A549 (cell line): ENCODE results near the gene EIF4G3. TPM values are rescaled to one million over a fixed set of nuclear protein-coding genes. Genes with fewer than 3 reads are reported as not detected.

ENCODE experiments used
- ATAC-seq, 2 experiments: fragments of 200-7000 bp in 1 of 2; fragments of >200 bp in 1 of 2; cut with Nextera tagmentation in 1 of 2; cut with Tn5 transposase in 1 of 2; 3 replicates each; pipeline versions ENCODE4 v1.8.0 to v1.9.1; 2018 to 2020; ENCODE audit warnings: mild to moderate bottlenecking in 1 of 2, moderate library complexity in 1 of 2
- CTCF ChIA-PET: fragments of 300-600 bp; sonication (Branson Sonifier 250); formaldehyde crosslinking; extraction: SDS; loops from one replicate; lab custom pipeline; 2021; ENCODE audit warnings: antibody characterized with exemption, inconsistent platforms; lab: Yijun Ruan, JAX
- POLR2A ChIA-PET: fragments of 350-600 bp; formaldehyde crosslinking; extraction: SDS; loops from one replicate; lab custom pipeline; 2021; ENCODE audit warnings: antibody characterized with exemption, inconsistent platforms; lab: Yijun Ruan, JAX
- DNase-seq, 2 experiments: peaks; one replicate each; pipeline versions ENCODE4 v3.0.0 to v3.0.0-alpha.2; 2011 to 2016; ENCODE audit warnings: low read depth in 1 of 2, low spot score in 1 of 2
- FAIRE-seq: peaks from 2 replicates; lab custom pipeline; 2011; peaks lifted over from hg19 to GRCh38; lab: Jason Lieb, UNC
- H3K27ac ChIP-seq, 2 experiments: fragments of >200 bp; sonication (Bioruptor Twin); formaldehyde crosslinking; 3 replicates each; pipeline ENCODE4 v1.5.1; 2016 to 2017
- H3K4me1 ChIP-seq: fragments of >200 bp; sonication (Bioruptor Twin); formaldehyde crosslinking; 3 replicates; pipeline ENCODE4 v1.6.1; 2016
- H3K4me2 ChIP-seq: fragments of >200 bp; sonication (Bioruptor Twin); formaldehyde crosslinking; 3 replicates; pipeline ENCODE4 v1.6.1; 2016
- H3K4me3 ChIP-seq: fragments of >200 bp; sonication (Bioruptor Twin); formaldehyde crosslinking; 3 replicates; pipeline ENCODE4 v1.5.1; 2016
- H3K9me3 ChIP-seq: fragments of >200 bp; sonication (Bioruptor Twin); formaldehyde crosslinking; 3 replicates; pipeline ENCODE4 v1.6.1; 2016
- EP300 ChIP-seq, 2 experiments: fragments of >200 bp; sonication (Bioruptor Twin); formaldehyde crosslinking; IDR thresholded peaks; 2 replicates in 1 of 2; 3 replicates in 1 of 2; pipeline ENCODE4 v1.6.1; 2016 to 2017
- FOSL2 ChIP-seq, 2 experiments: fragments of 450-650 bp in 1 of 2; fragments of >200 bp in 1 of 2; sonication (Bioruptor Twin) in 1 of 2; formaldehyde crosslinking; IDR thresholded peaks; 2 replicates each; pipeline versions ENCODE4 v1.5.0 to v1.6.1; 2016 to 2020; ENCODE audit warnings: mild to moderate bottlenecking in 1 of 2, moderate library complexity in 1 of 2
- HDAC2 ChIP-seq: fragments of 200-600 bp; sonication (generic); IDR thresholded peaks from 2 replicates; pipeline ENCODE4 v1.6.1; 2016
- HEYL ChIP-seq: fragments of 250-450 bp; sonication (Bioruptor Pico); IDR thresholded peaks from 2 replicates; pipeline ENCODE4 v1.8.0; 2021; ENCODE audit warnings: mild to moderate bottlenecking, moderate library complexity
- HOXB5 ChIP-seq: fragments of 250-450 bp; sonication (Bioruptor Pico); IDR thresholded peaks from 2 replicates; pipeline ENCODE4 v1.5.0; 2020; ENCODE audit warnings: mild to moderate bottlenecking, moderate library complexity
- JUN ChIP-seq, 2 experiments: fragments of >200 bp; sonication (Bioruptor Twin); formaldehyde crosslinking; IDR thresholded peaks; 2 replicates in 1 of 2; 3 replicates in 1 of 2; pipeline ENCODE4 v1.6.1; 2016 to 2017
- MAFK ChIP-seq: fragments of 450-650 bp; IDR thresholded peaks from 2 replicates; pipeline ENCODE4 v1.6.1; 2014; ENCODE audit not compliant: partially characterized antibody
- MYC ChIP-seq: IDR thresholded peaks from 2 replicates; pipeline ENCODE4 v1.6.1; 2012; ENCODE audit warnings: mild to moderate bottlenecking, inconsistent platforms, low read length, improper control_type of control experiment, borderline replicate concordance
- NFE2L2 ChIP-seq: fragments of 150-350 bp; conservative IDR thresholded peaks from 2 replicates; pipeline ENCODE4 v1.6.1; 2014; ENCODE audit warnings: low read length
- NR3C1 ChIP-seq: fragments of >200 bp; sonication (Bioruptor Twin); formaldehyde crosslinking; IDR thresholded peaks from 3 replicates; pipeline ENCODE4 v1.6.1; 2017
- PHF8 ChIP-seq: fragments of 200-600 bp; sonication (generic); IDR thresholded peaks from 2 replicates; pipeline ENCODE4 v1.6.1; 2016; ENCODE audit warnings: low read depth, mild to moderate bottlenecking, antibody characterized with exemption, moderate library complexity, borderline replicate concordance
- RCOR1 ChIP-seq: fragments of 150-350 bp; IDR thresholded peaks from 2 replicates; pipeline ENCODE4 v1.6.1; 2014; ENCODE audit warnings: antibody characterized with exemption, low read length, low read depth
- RFX5 ChIP-seq: fragments of 450-650 bp; IDR thresholded peaks from 2 replicates; pipeline ENCODE4 v1.7.1; 2014; ENCODE audit warnings: antibody characterized with exemption, mild to moderate bottlenecking, moderate library complexity
- SMC3 ChIP-seq: fragments of >200 bp; sonication (Bioruptor Twin); formaldehyde crosslinking; IDR thresholded peaks from 3 replicates; pipeline ENCODE4 v1.6.1; 2018; ENCODE audit warnings: inconsistent platforms
- SREBF2 ChIP-seq: fragments of 450-650 bp; IDR thresholded peaks from 2 replicates; pipeline ENCODE4 v1.6.1; 2014; ENCODE audit warnings: mild to moderate bottlenecking, moderate library complexity
- TFCP2L1 ChIP-seq: fragments of 250-450 bp; sonication (Bioruptor Pico); IDR thresholded peaks from 2 replicates; pipeline ENCODE4 v1.5.0; 2021; ENCODE audit warnings: mild to moderate bottlenecking
- TP53 ChIP-seq: fragments of 250-450 bp; sonication (Bioruptor Pico); IDR thresholded peaks from 2 replicates; pipeline ENCODE4 v1.5.0; 2021; ENCODE audit warnings: mild to moderate bottlenecking, moderate library complexity
- ZFP36 ChIP-seq: fragments of 450-650 bp; IDR thresholded peaks from 2 replicates; pipeline ENCODE4 v1.6.1; 2014; ENCODE audit warnings: borderline replicate concordance; ENCODE audit not compliant: partially characterized antibody
- WGBS: methylation state at CpG from one replicate; pipeline ENCODE4 v1.1.6; 2017; ENCODE audit errors: missing lambda C conversion rate; 5-methylcytosine and 5-hydroxymethylcytosine counted together
- polyA plus RNA-seq, 4 experiments: library from polyadenylated mRNA; depleted of rRNA in 3 of 4; stranded (reverse); fragments of >200 nt; fragmentation: RNase III in 1 of 4; extraction: RNeasy Plus Mini Kit Qiagen cat#74134 plus additional on column Dnase treatment in 1 of 4; gene quantifications; 2 replicates in 3 of 4; 3 replicates in 1 of 4; pipeline ENCODE4 v1.2.3, GENCODE V29; 2011 to 2017
- TF ChIP-seq, protein P1 (sequence below): fragments of >200 bp; sonication (Bioruptor Twin); formaldehyde crosslinking; IDR thresholded peaks from 3 replicates; pipeline ENCODE4 v1.6.1; 2016
- TF ChIP-seq, protein P2 (sequence below): fragments of 250-450 bp; sonication (Bioruptor Pico); IDR thresholded peaks from 2 replicates; pipeline ENCODE4 v1.5.0; 2020; ENCODE audit warnings: low read depth, mild to moderate bottlenecking, moderate library complexity
- TF ChIP-seq, protein P3 (sequence below): fragments of 250-450 bp; sonication (Bioruptor Pico); IDR thresholded peaks from 2 replicates; pipeline ENCODE4 v1.5.0; 2021; ENCODE audit warnings: mild to moderate bottlenecking, moderate library complexity, borderline replicate concordance
- TF ChIP-seq, protein P4 (sequence below): fragments of >200 bp; sonication (Bioruptor Twin); formaldehyde crosslinking; IDR thresholded peaks from 2 replicates; pipeline ENCODE4 v1.6.1; 2016
- TF ChIP-seq, protein P5 (sequence below): fragments of 450-650 bp; IDR thresholded peaks from 2 replicates; pipeline ENCODE4 v1.6.1; 2014; ENCODE audit warnings: antibody characterized with exemption
- TF ChIP-seq, protein P6 (sequence below): IDR thresholded peaks from 2 replicates; pipeline ENCODE4 v1.6.1; 2012
- TF ChIP-seq, protein P7 (sequence below): IDR thresholded peaks from 2 replicates; pipeline ENCODE4 v1.6.1; 2012; ENCODE audit warnings: low read depth, borderline replicate concordance

Gene EIF4G3
- polyA plus RNA-seq, 2 of the 4 experiments (the other 2 are of a cell fraction), result 25.0 to 51.3 TPM

DNA sequence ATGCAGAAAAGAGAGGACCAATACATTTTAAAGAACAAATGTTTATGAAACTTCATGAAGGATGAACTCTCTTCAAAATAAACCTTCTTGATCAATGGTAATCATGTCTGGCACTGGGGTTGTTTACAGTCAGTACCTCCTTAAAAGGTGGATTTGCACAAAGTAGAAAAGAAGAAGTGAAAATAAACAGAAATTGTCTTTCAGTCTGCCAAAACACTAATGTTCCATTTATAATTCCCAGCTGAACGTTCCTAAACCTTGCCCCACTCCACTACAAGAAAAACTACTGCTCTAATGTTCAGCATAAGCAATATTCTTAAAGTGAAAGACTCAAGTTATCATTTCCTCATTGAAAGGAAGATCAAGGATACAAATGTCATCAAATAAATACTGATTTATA lies 86.2 kb downstream of the EIF4G3 start:
- ATAC-seq (no peak), FAIRE-seq (no peak), DNase-seq (no peak)
- Histone ChIP-seq H3K4me3 (peak overlapping the region; percentile 20; the same call in 1 of the 3 replicates), H3K4me1 (peaks cover 30% of the 10 kb centered on the region), H3K4me2 (peak overlapping the region; percentile 95), H3K27ac (peak overlapping the region; percentile 68 to 79), H3K9me3 (no peaks in the 10 kb centered on the region)
- ChIA-PET CTCF (interaction anchor here (0.7 to 1.3 kb wide), 2 partner anchors 105 to 394 kb away, joined by 3 read pairs; no protein-coding TSS in a partner anchor), POLR2A (no interaction called here)
- TF ChIP-seq NFE2L2 (no peak), JUN (IDR thresholded peaks at IDR 0.05) (no peak), PHF8 (no peak), RCOR1 (no peak), HEYL (CRISPR knock-in tag) (no peak), SMC3 (no peak), TFCP2L1 (CRISPR knock-in tag) (no peak), MYC (no peak)
- TF ChIP-seq, protein P1, sequence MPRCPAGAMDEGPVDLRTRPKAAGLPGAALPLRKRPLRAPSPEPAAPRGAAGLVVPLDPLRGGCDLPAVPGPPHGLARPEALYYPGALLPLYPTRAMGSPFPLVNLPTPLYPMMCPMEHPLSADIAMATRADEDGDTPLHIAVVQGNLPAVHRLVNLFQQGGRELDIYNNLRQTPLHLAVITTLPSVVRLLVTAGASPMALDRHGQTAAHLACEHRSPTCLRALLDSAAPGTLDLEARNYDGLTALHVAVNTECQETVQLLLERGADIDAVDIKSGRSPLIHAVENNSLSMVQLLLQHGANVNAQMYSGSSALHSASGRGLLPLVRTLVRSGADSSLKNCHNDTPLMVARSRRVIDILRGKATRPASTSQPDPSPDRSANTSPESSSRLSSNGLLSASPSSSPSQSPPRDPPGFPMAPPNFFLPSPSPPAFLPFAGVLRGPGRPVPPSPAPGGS, result no peak
- TF ChIP-seq, protein P2, sequence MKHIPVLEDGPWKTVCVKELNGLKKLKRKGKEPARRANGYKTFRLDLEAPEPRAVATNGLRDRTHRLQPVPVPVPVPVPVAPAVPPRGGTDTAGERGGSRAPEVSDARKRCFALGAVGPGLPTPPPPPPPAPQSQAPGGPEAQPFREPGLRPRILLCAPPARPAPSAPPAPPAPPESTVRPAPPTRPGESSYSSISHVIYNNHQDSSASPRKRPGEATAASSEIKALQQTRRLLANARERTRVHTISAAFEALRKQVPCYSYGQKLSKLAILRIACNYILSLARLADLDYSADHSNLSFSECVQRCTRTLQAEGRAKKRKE (CRISPR knock-in tag), result no peak
- TF ChIP-seq, protein P3, sequence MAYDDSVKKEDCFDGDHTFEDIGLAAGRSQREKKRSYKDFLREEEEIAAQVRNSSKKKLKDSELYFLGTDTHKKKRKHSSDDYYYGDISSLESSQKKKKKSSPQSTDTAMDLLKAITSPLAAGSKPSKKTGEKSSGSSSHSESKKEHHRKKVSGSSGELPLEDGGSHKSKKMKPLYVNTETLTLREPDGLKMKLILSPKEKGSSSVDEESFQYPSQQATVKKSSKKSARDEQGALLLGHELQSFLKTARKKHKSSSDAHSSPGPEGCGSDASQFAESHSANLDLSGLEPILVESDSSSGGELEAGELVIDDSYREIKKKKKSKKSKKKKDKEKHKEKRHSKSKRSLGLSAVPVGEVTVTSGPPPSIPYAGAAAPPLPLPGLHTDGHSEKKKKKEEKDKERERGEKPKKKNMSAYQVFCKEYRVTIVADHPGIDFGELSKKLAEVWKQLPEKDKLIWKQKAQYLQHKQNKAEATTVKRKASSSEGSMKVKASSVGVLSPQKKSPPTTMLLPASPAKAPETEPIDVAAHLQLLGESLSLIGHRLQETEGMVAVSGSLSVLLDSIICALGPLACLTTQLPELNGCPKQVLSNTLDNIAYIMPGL (CRISPR knock-in tag), result no peak
- TF ChIP-seq, protein P4, sequence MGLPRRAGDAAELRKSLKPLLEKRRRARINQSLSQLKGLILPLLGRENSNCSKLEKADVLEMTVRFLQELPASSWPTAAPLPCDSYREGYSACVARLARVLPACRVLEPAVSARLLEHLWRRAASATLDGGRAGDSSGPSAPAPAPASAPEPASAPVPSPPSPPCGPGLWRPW, result no peak
- whole genome bisulfite sequencing, result 3% methylated on average over 1 of the region's 1 CpG

DNA sequence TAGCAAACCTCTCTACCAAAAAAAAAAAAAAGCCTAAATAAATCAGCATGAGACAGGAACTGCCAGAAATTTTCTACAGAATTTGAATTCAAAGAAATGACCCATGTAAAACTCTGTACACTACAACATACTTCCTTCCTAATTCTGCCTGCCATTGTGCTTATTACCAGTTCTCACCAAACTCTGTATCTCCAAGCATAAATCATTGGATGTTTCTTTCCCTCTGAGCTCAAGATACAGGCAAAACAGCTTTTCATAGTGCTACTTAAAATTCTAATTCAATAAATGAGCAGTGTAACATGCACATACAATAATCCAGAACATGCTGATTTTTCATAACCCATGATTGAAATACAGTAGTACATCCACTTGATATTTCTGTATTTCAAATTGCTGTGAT lies 87.0 kb downstream of the EIF4G3 start:
- ATAC-seq (no peak), DNase-seq (no peak), FAIRE-seq (no peak)
- ChIA-PET POLR2A (no interaction called here), CTCF (no interaction called here)
- Histone ChIP-seq H3K9me3 (no peaks in the 10 kb centered on the region), H3K4me3 (no peak overlapping the region), H3K4me1 (peaks cover 30% of the 10 kb centered on the region), H3K27ac (peak overlapping the region in 1 of 2 experiments; percentile 33; a peak in 1 of 6 replicates), H3K4me2 (peak overlapping the region; percentile 95; the same call in 2 of the 3 replicates)
- TF ChIP-seq ZFP36 (no peak), HDAC2 (no peak), SREBF2 (no peak), NR3C1 (no peak), MAFK (no peak), EP300 (IDR thresholded peaks at IDR 0.05) (no peak), MYC (no peak), HOXB5 (CRISPR knock-in tag) (no peak), RCOR1 (no peak)

DNA sequence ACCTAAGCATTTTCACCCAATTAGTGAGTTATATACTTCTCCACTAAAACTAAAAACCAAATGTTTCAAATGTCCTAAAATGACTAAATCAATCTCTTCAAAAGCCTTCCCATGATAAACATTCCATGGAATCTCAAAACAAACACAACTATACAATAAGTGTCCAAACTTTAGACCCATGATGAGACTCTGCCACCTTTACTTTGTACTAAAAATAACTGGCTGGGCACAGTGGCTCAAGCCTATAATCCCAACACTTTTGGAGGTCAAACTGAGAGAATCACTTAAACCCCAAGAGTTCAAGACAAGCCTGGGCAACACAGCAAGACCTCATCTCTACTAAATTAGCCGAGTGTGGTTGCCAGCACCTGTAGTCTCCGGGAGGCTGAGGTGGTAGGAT lies 87.4 kb downstream of the EIF4G3 start:
- H3K27ac ChIP-seq, result peak overlapping the region in 1 of 2 experiments; percentile 33; a peak in 1 of 6 replicates
- H3K4me2 ChIP-seq, result peak overlapping the region; percentile 95
- CTCF ChIA-PET, result no interaction called here
- POLR2A ChIA-PET, result no interaction called here
- H3K4me3 ChIP-seq, result no peak overlapping the region
- 83% methylated on average over 2 of the region's 2 CpGs for WGBS
- no peak for DNase-seq
- peaks cover 33% of the 10 kb centered on the region for H3K4me1 ChIP-seq
- no peak for ATAC-seq
- no peak for FAIRE-seq
- H3K9me3 ChIP-seq, result no peaks in the 10 kb centered on the region
- TF ChIP-seq, protein P4, result no peak
- TF ChIP-seq, protein P5, sequence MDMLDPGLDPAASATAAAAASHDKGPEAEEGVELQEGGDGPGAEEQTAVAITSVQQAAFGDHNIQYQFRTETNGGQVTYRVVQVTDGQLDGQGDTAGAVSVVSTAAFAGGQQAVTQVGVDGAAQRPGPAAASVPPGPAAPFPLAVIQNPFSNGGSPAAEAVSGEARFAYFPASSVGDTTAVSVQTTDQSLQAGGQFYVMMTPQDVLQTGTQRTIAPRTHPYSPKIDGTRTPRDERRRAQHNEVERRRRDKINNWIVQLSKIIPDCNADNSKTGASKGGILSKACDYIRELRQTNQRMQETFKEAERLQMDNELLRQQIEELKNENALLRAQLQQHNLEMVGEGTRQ, result no peak
- TF ChIP-seq, protein P6, sequence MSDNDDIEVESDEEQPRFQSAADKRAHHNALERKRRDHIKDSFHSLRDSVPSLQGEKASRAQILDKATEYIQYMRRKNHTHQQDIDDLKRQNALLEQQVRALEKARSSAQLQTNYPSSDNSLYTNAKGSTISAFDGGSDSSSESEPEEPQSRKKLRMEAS, result no peak
- no peak for TF ChIP-seq TP53 (CRISPR knock-in tag)
- no peak for TF ChIP-seq RFX5
- no peak for TF ChIP-seq MAFK
- no peak for TF ChIP-seq TFCP2L1 (CRISPR knock-in tag)
- TF ChIP-seq, protein P7, sequence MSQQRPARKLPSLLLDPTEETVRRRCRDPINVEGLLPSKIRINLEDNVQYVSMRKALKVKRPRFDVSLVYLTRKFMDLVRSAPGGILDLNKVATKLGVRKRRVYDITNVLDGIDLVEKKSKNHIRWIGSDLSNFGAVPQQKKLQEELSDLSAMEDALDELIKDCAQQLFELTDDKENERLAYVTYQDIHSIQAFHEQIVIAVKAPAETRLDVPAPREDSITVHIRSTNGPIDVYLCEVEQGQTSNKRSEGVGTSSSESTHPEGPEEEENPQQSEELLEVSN, result no peak
- no peak for TF ChIP-seq FOSL2 (IDR thresholded peaks at IDR 0.05)
- no peak for TF ChIP-seq FOSL2 (CRISPR knock-in tag; IDR thresholded peaks at IDR 0.05)
- TF ChIP-seq, protein P2 (CRISPR knock-in tag), result no peak
